BLaER1 (cell line): ENCODE measurements around the gene ANKRD17.
A peak's percentile ranks its signal among the peaks of the same experiment; 100 is the strongest.

Source experiments
- H3K27ac ChIP-seq: shearing (Covaris generic); formaldehyde crosslinking; 2 replicates; pipeline ENCODE4 v1.8.1; 2022
- H3K27me3 ChIP-seq: shearing (Covaris generic); formaldehyde crosslinking; 2 replicates; pipeline ENCODE4 v1.8.1; 2022
- H3K36me3 ChIP-seq: shearing (Covaris generic); formaldehyde crosslinking; 2 replicates; pipeline ENCODE4 v1.8.1; 2022
- H3K4me1 ChIP-seq: shearing (Covaris generic); formaldehyde crosslinking; 2 replicates; pipeline ENCODE4 v1.8.1; 2022
- H3K4me2 ChIP-seq: shearing (Covaris generic); formaldehyde crosslinking; 2 replicates; pipeline ENCODE4 v1.8.1; 2022
- H3K4me3 ChIP-seq: shearing (Covaris generic); formaldehyde crosslinking; 2 replicates; pipeline ENCODE4 v1.8.1; 2022
- H3K9ac ChIP-seq: shearing (Covaris generic); formaldehyde crosslinking; 2 replicates; pipeline ENCODE4 v1.8.1; 2022
- H3K9me3 ChIP-seq: shearing (Covaris generic); formaldehyde crosslinking; 2 replicates; pipeline ENCODE4 v1.8.1; 2022
- H4K20me1 ChIP-seq: shearing (Covaris generic); formaldehyde crosslinking; 2 replicates; pipeline ENCODE4 v1.8.1; 2022
- Cebpa-rat ChIP-seq: shearing (Covaris generic); IDR thresholded peaks from 2 replicates; pipeline ENCODE4 v1.8.1; 2022

The ANKRD17 gene

GRCh38 chr4:73098016-73098415 is 160.6 kb downstream of the ANKRD17 start:
- Histone ChIP-seq H3K36me3 (peaks cover 85% of the 10 kb centered on the region), H3K27ac (no peak overlapping the region), H4K20me1 (no peaks in the 10 kb centered on the region), H3K27me3 (no peaks in the 10 kb centered on the region), H3K9ac (no peak overlapping the region), H3K4me3 (no peak overlapping the region), H3K4me2 (no peak overlapping the region), H3K4me1 (no peaks in the 10 kb centered on the region), H3K9me3 (no peaks in the 10 kb centered on the region)
- no peak for TF ChIP-seq Cebpa-rat

- TF ChIP-seq Cebpa-rat: no peak
- H3K4me1 ChIP-seq: no peaks in the 10 kb centered on the region
- H4K20me1 ChIP-seq: peaks cover 7% of the 10 kb centered on the region; the same call in 1 of the 2 replicates
- H3K4me2 ChIP-seq: no peak overlapping the region
- no peaks in the 10 kb centered on the region for H3K9me3 ChIP-seq
- H3K27ac ChIP-seq: no peak overlapping the region
- no peaks in the 10 kb centered on the region for H3K27me3 ChIP-seq
- peaks cover 76% of the 10 kb centered on the region for H3K36me3 ChIP-seq
- no peak overlapping the region for H3K4me3 ChIP-seq
- no peak overlapping the region for H3K9ac ChIP-seq
Observed at GRCh38 chr4:73092868-73093267, 165.7 kb downstream of the ANKRD17 start.

GRCh38 chr4:73090738-73091137 is 167.9 kb downstream of the ANKRD17 start:
- Histone ChIP-seq H3K9ac (no peak overlapping the region), H3K9me3 (no peaks in the 10 kb centered on the region), H3K4me1 (peaks cover 13% of the 10 kb centered on the region; the same call in 1 of the 2 replicates), H3K27ac (no peak overlapping the region), H3K27me3 (no peaks in the 10 kb centered on the region), H3K36me3 (peaks cover 68% of the 10 kb centered on the region), H4K20me1 (peaks cover 18% of the 10 kb centered on the region), H3K4me2 (no peak overlapping the region), H3K4me3 (no peak overlapping the region)
- TF ChIP-seq Cebpa-rat: no peak

- no peak for TF ChIP-seq Cebpa-rat
- Histone ChIP-seq H3K36me3 (peaks cover 68% of the 10 kb centered on the region), H3K27ac (no peak overlapping the region), H3K4me3 (no peak overlapping the region), H4K20me1 (peaks cover 23% of the 10 kb centered on the region), H3K9ac (no peak overlapping the region), H3K4me1 (peaks cover 14% of the 10 kb centered on the region; the same call in 1 of the 2 replicates), H3K27me3 (no peaks in the 10 kb centered on the region), H3K9me3 (no peaks in the 10 kb centered on the region), H3K4me2 (no peak overlapping the region)
Observed at GRCh38 chr4:73087871-73088270, 170.7 kb downstream of the ANKRD17 start.

GRCh38 chr4:73086095-73086868 is 172.3 kb downstream of the ANKRD17 start:
- H3K27ac ChIP-seq: 0 out of 2 replicates have a peak overlapping the region, but pooled peaks have one; percentile 18
- peaks cover 65% of the 10 kb centered on the region for H3K36me3 ChIP-seq
- no peak for TF ChIP-seq Cebpa-rat
- no peaks in the 10 kb centered on the region for H3K27me3 ChIP-seq
- peak overlapping the region; percentile 69 for H3K4me2 ChIP-seq
- H4K20me1 ChIP-seq: peaks cover 33% of the 10 kb centered on the region
- H3K9ac ChIP-seq: no peak overlapping the region
- H3K4me1 ChIP-seq: peaks cover 14% of the 10 kb centered on the region; the same call in 1 of the 2 replicates
- no peak overlapping the region for H3K4me3 ChIP-seq
- no peaks in the 10 kb centered on the region for H3K9me3 ChIP-seq

GRCh38 chr4:73080789-73081188 is 177.8 kb downstream of the ANKRD17 start:
- no peaks in the 10 kb centered on the region for H3K9me3 ChIP-seq
- H3K4me3 ChIP-seq: no peak overlapping the region
- H3K4me1 ChIP-seq: 0 out of 2 replicates have a peak, but pooled peaks cover 1% of the 10 kb centered on the region
- H3K4me2 ChIP-seq: no peak overlapping the region
- H3K36me3 ChIP-seq: peaks cover 84% of the 10 kb centered on the region
- no peaks in the 10 kb centered on the region for H3K27me3 ChIP-seq
- H3K27ac ChIP-seq: no peak overlapping the region
- peaks cover 25% of the 10 kb centered on the region for H4K20me1 ChIP-seq
- H3K9ac ChIP-seq: no peak overlapping the region
- no peak for TF ChIP-seq Cebpa-rat

GRCh38 chr4:73075832-73076231 is 182.8 kb downstream of the ANKRD17 start:
- Histone ChIP-seq H3K27me3 (no peaks in the 10 kb centered on the region), H3K4me1 (no peaks in the 10 kb centered on the region), H3K36me3 (peaks cover 52% of the 10 kb centered on the region), H3K4me3 (no peak overlapping the region), H3K9ac (no peak overlapping the region), H4K20me1 (0 out of 2 replicates have a peak, but pooled peaks cover 5% of the 10 kb centered on the region), H3K27ac (no peak overlapping the region), H3K4me2 (no peak overlapping the region), H3K9me3 (no peaks in the 10 kb centered on the region)
- no peak for TF ChIP-seq Cebpa-rat

GRCh38 chr4:73070074-73070390 is 188.6 kb downstream of the ANKRD17 start:
- no peaks in the 10 kb centered on the region for H3K9me3 ChIP-seq
- peak overlapping the region; percentile 91 for H3K27ac ChIP-seq
- H3K4me3 ChIP-seq: peak overlapping the region; percentile 74
- peak overlapping the region; percentile 88 for H3K9ac ChIP-seq
- no peaks in the 10 kb centered on the region for H3K27me3 ChIP-seq
- no peak for TF ChIP-seq Cebpa-rat
- H3K36me3 ChIP-seq: peaks cover 4% of the 10 kb centered on the region; the same call in 1 of the 2 replicates
- peaks cover 16% of the 10 kb centered on the region for H3K4me1 ChIP-seq
- H4K20me1 ChIP-seq: no peaks in the 10 kb centered on the region
- H3K4me2 ChIP-seq: peak overlapping the region; percentile 80

- Histone ChIP-seq H3K27me3 (no peaks in the 10 kb centered on the region), H3K4me3 (peak within 1 kb of the TSS; percentile 74), H4K20me1 (no peaks in the 10 kb centered on the region), H3K36me3 (peaks cover 7% of the 10 kb centered on the region), H3K9ac (peak within 1 kb of the TSS; percentile 88), H3K4me1 (peaks cover 16% of the 10 kb centered on the region), H3K27ac (peak within 1 kb of the TSS; percentile 91), H3K9me3 (no peaks in the 10 kb centered on the region), H3K4me2 (peak within 1 kb of the TSS; percentile 80)
- TF ChIP-seq Cebpa-rat: peak; percentile 94
Observed at GRCh38 chr4:73069338-73070073, 189.1 kb downstream of the ANKRD17 start, which contains the start of gene COX18. COX18 (minus strand) TSS chr4:73069716; CDS start chr4:73069649, 67 bp downstream.
